OCI-M1 (cell line): ENCODE results near the gene TCHHL1.

Experiments
- DNase-seq: peaks from one replicate; lab custom pipeline; 2025; lab: John Stamatoyannopoulos, UW

The TCHHL1 gene

GRCh38 chr1:152038871-152039270, 50.0 kb downstream of the TCHHL1 start:
- no peak for DNase-seq

DNA sequence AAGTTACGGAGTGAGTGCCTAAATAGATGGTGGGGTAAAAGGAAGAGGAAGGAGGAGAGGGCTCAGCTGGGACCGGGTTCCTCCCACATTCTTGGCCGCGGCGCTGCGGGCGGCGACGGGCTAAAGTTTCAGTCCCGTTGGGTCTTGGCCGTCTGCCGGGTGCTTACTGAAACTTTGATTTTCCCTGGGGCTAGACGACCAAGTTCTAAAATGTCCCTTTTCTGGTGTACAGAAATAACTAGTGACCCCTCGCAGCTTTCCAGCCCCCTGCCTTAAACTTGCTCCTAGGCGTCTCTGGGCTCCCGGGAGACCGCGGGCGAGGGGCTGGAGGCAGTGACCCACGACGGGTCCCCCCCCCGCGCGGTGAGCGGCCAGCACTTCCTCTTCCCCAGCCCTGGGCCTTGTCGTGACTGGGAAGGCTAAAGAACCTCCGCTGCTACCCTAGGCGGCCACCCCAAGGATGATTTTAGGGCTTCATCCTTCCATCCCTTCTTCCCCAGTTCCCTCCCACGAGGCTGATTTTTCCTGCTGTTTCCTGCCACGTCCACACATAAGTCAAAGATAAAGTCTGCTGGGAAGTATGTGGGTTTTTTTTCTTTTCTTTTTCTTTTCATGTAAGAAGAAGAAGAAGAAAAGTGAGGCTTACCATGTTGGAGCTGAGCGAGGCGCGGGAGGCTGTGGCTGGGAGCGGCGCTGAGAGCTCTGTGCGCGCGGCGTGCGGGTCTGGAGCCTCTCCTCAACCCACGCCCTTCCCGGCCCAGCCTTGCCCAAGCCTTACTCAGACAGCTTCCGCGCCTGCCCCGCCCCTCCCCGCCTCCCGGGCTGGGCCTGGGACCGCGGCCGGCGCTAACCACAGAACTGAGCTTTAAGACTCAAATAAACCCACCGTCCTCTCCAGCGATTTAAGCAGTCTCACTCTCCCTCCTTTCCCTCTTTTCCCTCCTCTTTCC, 52.3 kb downstream of the TCHHL1 start, which contains the start of gene S100A11:
Gene S100A11 (minus strand): TSS at position 738 of the 950 bp plus-strand sequence. CDS start 89 bp downstream, at position 649.
- peak; percentile 92 for DNase-seq

DNA sequence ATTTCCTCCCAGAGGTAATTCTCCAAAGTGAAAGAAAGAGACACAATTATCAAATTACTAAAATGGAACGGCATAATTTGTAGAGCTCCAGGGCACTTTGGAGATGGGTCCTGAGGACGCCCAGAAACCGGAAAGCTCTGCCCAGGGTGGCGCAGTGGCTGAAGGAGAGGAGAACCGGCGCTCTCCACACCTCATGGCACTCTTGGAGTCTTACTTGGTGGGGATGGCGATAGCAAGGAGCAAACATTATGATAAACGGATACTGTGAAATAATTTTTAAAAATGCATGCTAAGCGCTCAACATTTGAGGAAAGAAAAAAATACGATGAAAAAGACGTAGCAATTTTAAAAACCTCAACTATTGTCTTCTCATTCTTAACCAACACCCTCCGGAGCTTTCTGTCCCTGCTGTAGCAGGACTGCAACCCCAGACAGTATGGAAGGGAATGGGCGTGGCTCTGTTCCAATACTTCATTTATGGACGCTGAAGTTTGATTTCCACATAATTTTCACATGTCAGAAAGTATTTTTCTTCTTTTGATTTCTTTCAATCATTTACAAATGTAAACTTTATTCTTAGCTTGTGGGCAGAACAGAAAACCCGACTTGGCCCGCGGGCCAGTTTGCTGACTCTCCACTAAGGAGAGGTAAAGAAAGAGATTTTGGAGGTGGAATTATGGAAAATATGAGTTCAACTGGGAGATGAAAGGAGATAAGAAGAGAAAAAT, 53.2 kb downstream of the TCHHL1 start:
- peak; percentile 75 for DNase-seq

- peak; percentile 96 for DNase-seq
Observed at GRCh38 chr1:152034654-152035538, 54.0 kb downstream of the TCHHL1 start.

GRCh38 chr1:152034324-152034653, 54.6 kb downstream of the TCHHL1 start:
- no peak for DNase-seq
